ENCODE data around the gene IKZF3. TPM values are rescaled to one million over a fixed set of nuclear protein-coding genes. Genes with fewer than 3 reads are reported as not detected.
"Not testable (repeated sequence)": the region's sequence is repeated elsewhere in the genome, so short reads cannot be mapped to it uniquely, and the experiment has no call there.

Gene IKZF3
- total RNA-seq, 2 donors from 2014 or later, result 1.6 TPM

DNA sequence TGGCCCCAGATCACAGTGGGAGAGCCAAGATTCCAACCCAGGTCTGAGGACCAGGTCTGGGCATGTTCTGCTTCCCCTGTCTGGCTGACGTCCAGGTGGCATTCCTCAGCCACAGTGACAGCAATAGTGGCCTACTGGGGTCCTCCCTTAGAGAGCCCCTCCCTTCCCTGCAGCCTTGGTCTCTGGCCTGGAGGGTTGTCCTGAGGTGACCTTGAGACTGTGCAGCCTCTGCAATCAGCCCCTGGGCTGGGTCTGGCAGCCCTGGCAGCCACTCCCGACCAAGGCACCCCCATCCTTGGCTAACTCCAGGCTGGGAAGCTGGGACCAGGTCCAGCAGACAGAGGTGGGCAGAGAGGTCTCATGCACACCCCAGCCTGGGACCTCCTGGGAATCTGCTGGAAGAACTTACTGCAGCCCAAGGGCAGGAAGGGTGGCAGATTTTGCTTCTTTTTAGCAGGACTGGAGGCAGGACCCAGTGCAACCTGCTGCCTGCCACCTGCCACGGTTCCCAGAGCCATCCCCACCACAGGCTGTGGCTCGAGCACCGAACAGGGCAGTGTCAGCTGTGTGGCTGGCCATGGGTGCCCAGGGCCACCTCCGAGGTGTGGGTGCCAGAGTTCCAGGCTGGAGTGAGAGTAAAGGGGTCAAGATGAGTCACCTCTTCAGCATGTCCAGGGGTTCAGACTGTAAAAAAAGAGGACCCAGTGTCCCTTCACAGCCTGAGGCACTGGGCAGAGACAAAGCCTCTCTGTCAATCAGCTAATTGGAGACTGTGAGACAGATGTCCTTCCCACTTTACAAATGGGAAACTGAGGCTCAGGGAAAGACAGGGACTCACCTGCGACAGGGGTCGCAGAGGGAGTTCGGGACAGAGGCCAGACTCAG, 113.7 kb downstream of the IKZF3 start:
- DNase-seq (ENCODE audit: low spot score), result no peak
- intact Hi-C loops (cut with DNase I), result loop anchor here (5.0 kb wide), 2 partner anchors 113 to 128 kb away; partner anchors contain the start of gene STARD3 (in 1 of the 2)

DNA sequence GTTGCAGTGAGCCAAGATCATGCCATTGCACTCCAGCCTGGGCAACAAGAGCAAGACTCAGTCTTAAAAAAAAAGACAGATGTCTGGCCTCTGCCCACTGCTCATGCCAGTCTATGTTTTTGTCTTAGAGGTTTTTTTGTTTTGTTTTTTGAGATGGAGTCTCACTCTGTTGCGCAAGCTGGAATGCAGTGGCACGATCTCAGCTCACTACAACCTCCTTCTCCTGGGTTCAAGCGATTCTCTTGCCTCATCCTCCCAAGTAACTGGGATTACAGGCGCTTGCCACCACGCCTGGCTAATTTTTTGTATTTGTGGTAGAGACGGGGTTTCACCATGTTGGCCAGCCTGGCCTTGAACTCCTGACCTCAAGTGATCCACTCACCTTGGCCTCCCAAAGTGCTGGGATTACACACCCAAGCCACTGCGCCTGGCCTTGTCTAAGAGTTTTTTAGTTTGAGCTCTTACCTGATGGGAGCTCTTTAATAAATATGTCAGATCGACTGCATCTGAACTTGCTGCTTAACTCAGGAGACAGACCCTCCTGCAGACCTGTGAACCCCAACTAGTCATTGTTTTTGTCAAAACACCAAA, 115.6 kb downstream of the IKZF3 start:
- DNase-seq (ENCODE audit: low spot score); intact Hi-C loops (cut with DNase I): not testable (repeated sequence)

DNA sequence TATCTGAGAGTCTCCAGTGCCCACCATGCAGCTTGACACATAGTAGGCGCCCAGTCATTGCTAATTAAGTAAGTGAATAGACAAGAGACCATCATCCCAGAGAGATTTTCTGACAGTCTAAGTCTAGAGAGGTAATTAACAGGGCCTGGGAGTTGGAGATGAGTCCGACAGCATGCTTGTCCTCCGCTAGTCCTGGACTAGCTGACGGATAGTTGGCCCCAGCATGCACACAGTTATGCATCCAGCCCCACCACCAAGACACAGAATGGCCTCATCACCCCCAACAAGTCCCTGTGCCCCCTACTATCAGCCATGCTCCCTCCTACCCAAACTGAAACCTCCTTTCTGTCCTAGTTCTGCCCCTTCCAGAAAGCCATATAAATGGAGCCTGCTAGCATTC, 116.4 kb downstream of the IKZF3 start:
- DNase-seq (ENCODE audit: low spot score), result peak; percentile 42
- intact Hi-C loops (cut with DNase I), result no loop called here

DNA sequence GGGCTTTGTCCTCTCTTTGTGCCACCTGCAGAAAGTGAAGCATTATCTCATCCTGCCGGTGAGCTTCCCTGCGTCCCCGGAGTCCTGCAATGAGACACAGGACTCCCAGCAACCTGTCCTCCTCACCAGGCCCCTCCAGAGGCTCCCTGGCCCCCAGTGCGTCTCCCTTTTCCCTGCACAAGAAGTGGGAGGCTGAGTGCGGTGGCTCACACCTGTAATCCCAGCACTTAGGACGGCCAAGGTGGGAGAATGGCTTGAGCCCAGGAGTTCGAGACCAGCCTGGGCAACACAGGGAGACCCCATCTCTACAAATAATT, 118.0 kb downstream of the IKZF3 start:
- peak; percentile 29 for DNase-seq (ENCODE audit: low spot score)
- intact Hi-C loops (cut with DNase I), result no loop called here

DNA sequence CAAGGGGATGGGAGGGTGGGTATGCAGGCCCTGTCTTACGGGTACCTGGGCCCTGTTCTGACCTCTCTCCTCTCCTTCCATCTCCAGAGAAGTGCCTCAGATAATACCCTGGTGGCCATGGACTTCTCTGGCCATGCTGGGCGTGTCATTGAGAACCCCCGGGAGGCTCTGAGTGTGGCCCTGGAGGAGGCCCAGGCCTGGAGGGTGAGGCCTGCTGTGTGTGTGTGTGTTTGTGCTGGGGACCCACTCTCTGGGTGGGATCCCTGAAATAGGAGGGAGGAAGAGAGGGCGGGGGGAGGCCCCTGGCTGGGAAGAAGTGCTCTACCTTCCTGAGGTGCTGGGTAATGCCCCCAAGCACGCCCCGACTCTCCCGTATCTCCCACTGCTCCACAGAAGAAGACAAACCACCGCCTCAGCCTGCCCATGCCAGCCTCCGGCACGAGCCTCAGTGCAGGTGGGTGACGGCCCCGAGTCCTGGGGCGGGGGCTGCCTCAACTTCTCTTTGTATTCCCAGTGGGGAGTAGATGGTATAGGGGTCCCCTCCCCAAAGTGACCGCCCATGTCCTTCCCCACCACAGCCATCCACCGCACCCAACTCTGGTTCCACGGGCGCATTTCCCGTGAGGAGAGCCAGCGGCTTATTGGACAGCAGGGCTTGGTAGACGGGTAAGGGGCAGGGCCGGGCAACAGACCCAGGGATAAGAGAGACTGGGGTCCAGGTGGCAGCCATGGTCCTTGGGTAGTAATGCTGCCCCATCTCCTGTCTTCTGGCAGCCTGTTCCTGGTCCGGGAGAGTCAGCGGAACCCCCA, 118.6 kb downstream of the IKZF3 start:
- peak; percentile 67 for DNase-seq (ENCODE audit: low spot score)
- intact Hi-C loops (cut with DNase I), result no loop called here

DNA sequence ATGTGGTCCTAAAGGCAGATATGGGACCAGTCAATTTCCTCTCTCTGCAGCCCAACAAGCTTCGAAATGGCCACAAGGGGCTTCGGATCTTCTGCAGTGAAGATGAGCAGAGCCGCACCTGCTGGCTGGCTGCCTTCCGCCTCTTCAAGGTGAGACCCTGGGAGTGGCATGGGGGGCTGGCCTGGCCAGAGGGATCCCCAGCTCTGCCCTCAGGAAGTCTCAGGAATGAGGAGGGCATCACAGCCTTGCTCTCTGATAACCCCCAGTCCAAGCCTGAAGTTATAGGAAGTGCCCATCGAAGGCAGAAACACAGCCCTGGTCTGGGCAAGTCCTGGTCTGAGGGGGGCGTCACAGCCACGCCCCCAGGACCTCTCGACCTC, 119.3 kb downstream of the IKZF3 start:
- intact Hi-C loops (cut with DNase I), result no loop called here
- peak; percentile 78 for DNase-seq (ENCODE audit: low spot score)

DNA sequence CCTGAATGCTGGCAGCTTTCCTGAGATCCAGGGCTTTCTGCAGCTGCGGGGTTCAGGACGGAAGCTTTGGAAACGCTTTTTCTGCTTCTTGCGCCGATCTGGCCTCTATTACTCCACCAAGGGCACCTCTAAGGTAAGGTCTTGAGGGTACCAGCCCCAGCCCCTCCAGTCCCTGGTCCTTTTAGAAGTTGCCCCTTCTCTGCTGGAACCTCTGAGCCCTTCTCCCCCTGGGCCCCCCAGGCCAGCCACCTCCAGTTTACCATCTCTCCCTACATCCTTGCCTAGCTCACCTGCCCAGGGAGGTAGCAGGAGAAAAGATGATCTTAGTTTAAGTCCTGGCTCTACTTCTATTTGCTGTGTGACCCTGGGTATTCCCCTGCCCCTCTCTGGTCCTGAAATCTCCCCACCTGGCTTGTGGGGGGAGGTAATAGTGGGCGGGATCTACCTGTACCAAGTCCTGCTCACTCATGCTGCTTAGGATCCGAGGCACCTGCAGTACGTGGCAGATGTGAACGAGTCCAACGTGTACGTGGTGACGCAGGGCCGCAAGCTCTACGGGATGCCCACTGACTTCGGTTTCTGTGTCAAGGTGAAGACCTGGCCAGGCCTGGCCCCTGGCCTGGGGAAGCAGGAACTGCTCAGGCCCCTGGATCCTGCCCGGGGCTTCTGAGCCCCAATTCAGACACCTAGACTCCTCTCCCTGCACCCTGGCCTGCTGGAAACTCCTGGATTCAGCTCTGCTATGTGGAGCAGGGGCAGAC, 119.9 kb downstream of the IKZF3 start:
- DNase-seq (ENCODE audit: low spot score), result peak; percentile 66
- intact Hi-C loops (cut with DNase I), result no loop called here

DNA sequence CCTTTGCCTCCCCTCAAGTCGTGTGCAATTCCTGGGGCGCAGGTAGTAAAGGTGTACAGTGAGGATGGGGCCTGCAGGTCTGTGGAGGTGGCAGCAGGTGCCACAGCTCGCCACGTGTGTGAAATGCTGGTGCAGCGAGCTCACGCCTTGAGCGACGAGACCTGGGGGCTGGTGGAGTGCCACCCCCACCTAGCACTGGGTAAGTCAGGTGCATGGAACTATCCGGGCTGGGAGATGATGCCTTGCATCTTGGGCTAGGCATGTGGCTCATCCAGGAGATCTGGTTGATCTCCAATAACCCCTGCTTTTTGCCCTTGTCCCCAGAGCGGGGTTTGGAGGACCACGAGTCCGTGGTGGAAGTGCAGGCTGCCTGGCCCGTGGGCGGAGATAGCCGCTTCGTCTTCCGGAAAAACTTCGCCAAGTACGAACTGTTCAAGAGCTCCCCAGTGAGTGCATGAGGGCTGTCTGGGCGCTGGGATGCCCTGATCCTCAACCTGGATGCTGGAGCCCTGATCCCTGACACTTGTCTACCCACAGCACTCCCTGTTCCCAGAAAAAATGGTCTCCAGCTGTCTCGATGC, 121.2 kb downstream of the IKZF3 start:
- intact Hi-C loops (cut with DNase I), result no loop called here
- DNase-seq (ENCODE audit: low spot score), result no peak

DNA sequence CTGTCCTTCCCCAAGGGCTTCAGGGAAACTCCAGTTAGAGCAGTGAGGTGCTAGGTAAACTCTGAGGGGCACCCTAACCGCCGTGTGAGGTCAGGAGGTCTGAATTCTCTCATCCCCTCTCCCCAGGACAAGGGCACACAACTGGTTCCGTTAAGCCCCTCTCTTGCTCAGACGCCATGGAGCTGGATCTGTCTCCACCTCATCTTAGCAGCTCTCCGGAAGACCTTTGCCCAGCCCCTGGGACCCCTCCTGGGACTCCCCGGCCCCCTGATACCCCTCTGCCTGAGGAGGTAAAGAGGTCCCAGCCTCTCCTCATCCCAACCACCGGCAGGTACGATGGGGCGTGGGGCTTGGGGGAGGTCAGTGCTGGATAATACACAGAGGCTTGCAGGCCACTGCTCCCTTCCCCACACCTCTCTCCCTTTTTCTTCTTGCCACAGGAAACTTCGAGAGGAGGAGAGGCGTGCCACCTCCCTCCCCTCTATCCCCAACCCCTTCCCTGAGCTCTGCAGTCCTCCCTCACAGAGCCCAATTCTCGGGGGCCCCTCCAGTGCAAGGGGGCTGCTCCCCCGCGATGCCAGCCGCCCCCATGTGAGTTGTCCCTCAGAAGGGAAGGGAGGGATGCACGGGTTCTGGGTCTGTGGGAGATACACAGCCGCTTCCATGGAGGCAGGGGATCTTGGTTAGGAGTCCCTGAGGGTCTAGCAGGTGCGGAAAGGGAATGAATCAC, 121.8 kb downstream of the IKZF3 start:
- peak; percentile 71 for DNase-seq (ENCODE audit: low spot score)

DNA sequence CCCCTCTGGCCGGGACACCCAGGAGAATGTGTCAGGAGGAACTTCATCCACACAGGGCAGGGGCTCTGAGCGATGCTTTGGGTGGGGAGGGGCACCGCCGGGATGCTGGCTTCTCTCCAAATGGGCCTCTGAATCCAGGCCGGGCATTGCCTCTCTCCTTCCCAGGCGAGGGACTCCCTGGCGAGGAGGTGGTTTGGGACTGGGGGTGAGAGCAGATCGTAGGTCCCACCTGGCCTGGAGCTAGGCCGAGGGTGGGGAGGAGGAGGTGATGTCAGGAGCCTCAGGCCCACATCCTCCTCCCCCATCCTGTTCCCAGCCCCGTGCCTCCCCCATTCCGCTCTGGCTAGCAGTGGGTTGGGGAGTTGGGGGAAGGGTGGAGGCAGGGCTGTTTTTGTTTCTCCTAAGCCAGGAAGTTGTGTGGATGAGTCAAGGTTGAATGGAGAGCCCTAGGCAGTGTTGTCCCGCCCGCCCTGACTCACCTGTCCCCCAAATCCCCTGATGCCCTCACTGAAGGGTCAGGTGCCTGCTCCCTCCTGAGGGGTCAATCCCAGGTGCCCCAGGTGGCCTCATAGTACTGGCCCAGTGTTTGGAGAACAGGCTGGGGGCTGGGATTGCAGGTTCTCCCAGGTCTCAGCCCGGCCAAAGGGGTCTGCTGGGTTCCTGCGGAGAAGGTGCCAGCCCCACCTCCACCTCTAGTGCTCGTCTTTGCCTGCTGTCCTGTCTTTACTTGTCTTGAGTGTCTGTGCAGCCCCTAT, 123.6 kb downstream of the IKZF3 start:
- intact Hi-C loops (cut with DNase I), result no loop called here
- DNase-seq (ENCODE audit: low spot score), result peak; percentile 69

More for the DNA sequence above, 121.8 kb downstream of the IKZF3 start:
- intact Hi-C loops (cut with DNase I), result no loop called here

DNA sequence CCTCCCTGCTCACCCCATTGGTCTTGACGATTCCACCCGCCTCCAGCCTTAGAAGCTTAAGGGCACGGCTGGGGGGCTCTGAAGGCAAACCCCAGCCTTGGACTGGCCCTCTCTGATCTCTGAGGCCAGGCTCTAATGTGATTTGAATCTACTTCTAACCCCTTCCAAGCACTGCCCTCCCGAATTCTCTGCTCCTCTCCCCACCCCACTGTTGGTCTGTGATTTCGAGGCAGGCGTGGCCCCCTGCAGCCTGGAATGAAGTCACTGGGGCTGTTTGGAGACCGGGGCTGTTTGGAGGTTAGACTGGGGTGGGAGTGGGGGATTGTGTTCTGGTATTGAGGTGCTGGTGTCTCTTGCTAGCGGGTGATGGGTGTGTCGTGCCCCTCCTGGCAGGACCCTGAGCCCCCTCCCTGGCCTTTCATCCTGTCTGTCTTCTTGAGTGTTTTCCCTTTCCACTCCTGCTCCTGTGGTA, 124.2 kb downstream of the IKZF3 start:
- intact Hi-C loops (cut with DNase I), result no loop called here
- DNase-seq (ENCODE audit: low spot score), result no peak

DNA sequence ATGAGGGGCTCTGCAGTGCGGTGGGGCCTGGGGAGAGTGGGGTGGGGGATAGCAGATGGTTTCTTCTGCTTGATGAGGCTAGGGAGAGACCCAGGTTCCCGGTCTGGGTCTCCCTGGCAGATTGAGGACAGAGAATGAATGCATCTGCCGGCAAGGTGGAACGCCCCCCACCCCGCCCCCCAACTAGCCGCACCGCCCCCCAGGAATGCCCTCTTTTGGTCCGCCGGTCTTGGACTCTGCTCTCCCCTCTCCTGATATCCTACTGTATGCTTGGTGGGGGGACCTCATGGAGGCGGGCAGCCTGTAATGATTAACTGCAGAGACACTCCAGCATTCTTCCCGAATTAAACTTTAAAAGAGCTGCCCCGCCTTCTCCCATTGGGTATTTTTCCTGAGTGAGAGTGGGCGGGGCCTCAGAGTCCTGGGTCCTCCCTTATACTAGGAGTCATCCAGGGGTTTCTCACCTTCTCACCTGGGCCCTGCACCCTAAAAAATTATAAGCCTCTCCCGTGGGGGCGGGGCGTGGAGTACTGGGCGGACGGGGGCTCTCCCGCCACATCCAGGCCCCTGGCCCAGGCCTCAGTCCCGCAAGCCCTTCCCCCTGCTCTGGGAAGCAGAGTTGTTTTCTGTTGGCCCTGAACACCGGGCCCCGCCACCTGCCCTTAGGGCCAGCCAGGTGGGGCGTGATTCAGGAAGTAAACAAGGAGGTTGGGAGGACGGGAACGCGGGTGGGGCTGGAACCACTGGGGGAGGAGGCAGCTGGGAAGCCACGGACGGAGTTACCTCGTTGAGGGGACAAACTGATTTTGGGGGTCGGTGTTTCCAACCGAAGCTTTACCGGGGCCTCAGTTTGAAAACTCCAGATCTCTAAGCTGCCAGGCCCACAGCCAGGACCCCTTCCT, 124.9 kb downstream of the IKZF3 start:
- intact Hi-C loops (cut with DNase I), result no loop called here
- no peak for DNase-seq (ENCODE audit: low spot score)

DNA sequence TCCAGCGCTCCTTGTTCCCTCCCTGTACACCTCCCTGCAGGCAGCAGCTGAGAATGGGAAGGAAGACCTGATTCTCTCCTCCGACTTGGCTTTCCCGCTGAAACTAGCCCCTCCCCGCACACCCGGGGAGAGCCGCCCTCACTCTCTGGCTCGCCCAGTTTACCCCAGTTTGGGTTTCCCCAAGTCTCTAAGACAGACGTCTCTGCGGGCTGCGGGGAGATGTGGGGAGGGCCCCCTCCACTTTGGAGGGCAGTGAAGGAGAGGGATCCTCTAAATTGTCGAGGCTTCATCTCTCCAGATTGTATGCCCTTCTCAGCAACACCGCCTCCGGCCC, 125.6 kb downstream of the IKZF3 start:
- intact Hi-C loops (cut with DNase I), result no loop called here
- no peak for DNase-seq (ENCODE audit: low spot score)

DNA sequence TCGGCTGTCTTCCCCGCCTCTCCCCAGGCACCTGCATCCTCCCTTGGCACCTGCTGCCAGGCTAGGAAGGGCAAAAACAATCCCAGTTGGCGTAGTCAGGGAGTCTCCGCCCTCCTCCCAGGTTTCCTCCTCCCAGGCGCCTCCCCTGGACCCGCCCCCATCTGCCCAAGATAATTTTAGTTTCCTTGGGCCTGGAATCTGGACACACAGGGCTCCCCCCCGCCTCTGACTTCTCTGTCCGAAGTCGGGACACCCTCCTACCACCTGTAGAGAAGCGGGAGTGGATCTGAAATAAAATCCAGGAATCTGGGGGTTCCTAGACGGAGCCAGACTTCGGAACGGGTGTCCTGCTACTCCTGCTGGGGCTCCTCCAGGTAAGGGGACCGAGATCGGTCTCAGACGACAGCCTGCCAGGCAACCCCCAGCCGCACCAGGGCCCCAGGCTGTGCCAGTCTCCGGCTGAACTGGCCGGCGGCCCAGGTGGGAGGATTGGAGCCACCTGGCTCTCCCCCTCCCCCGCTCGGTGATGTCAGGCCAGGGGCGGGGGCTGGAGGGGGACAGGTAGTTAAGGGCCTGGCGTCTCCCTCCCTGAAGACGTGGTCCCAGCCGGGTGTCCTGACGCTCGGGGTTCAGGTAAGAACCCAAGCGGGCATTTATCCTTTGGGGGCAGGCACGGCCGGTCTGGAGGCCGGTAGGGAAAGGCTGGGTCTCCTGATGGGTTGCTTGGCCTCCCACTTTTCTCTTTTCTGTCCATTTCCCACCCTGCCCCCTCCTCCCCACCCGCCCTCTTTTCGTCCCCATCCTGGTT, 126.1 kb downstream of the IKZF3 start, which contains the start of gene GRB7:
Gene GRB7, plus strand, starts transcription at position 179 of the 808 bp plus-strand sequence. CDS start 4,364 bp downstream, outside the sequence.
- intact Hi-C loops (cut with DNase I), result no loop called here
- DNase-seq (ENCODE audit: low spot score), result no peak

DNA sequence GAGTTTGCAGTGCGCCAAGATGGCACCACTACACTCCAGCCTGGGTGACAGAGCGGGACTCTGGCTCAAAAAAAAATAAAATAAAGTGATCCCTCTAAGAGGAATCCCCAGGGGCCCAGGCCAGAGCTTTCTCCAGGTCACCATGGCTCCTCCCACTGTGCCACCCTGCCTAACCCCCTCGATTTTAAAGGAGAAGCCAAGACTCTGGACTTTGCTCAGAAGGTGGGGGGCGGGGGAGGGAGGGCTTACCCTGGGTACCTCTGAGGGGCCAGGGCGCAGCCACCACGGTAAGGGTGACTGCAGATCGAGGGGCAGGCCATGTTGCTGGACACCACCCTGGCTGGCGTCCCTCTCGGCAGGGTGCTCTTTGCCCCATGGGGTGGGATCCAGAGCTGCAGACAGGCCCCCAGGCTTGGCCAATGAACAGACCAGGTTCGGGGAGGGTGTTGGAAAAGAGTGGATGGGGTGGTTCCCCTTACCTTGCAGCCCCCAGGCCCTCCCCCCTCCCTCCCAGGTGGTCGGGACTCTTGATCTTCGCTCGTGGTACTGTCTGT, 126.8 kb downstream of the IKZF3 start:
- intact Hi-C loops (cut with DNase I), result no loop called here
- DNase-seq (ENCODE audit: low spot score), result no peak
